ENCODE results near the gene COL27A1. TPM values are rescaled to one million over a fixed set of nuclear protein-coding genes. Genes with fewer than 3 reads are reported as not detected.

The COL27A1 gene
- total and polyA plus RNA-seq, 8 donors, result 9.7 to 109 (median 19.6) TPM

- FAIRE-seq, result no peak
- Histone ChIP-seq H3K4me1 (peaks cover 24 to 42% (median 36%) of the 10 kb centered on the region in 3 donors), H3K4me3 (no peak overlapping the region), H3K9me3 (no peaks in the 10 kb centered on the region), H3K27ac (peak overlapping the region in 1 of 4 donors; percentile 57), H3K36me3 (no peaks in the 10 kb centered on the region), H3K27me3 (no peaks in the 10 kb centered on the region)
- intact Hi-C loops (cut with DNase I), result no loop called here
- 44 to 50% methylated on average over 6 of the region's 6 CpGs for WGBS, 2 donors
- DNase-seq, result peak in 2 of 6 donors; percentile 7
- ATAC-seq, result no peak
- no peak for TF ChIP-seq CTCF (IDR thresholded peaks at IDR 0.05)
Observed at GRCh38 chr9:114177423-114178064, 22.2 kb downstream of the COL27A1 start.

- FAIRE-seq (no peak), ATAC-seq (no peak), DNase-seq (peak in 3 of 6 donors; percentile 8 to 42 (median 13))
- Histone ChIP-seq H3K36me3 (no peaks in the 10 kb centered on the region), H3K4me1 (peaks cover 24 to 42% (median 36%) of the 10 kb centered on the region in 3 donors), H3K4me3 (no peak overlapping the region), H3K27ac (no peak overlapping the region), H3K9me3 (no peaks in the 10 kb centered on the region), H3K27me3 (no peaks in the 10 kb centered on the region)
- no peak for TF ChIP-seq CTCF (IDR thresholded peaks at IDR 0.05)
- WGBS, 2 donors, result 85 to 89% methylated on average over 8 of the region's 8 CpGs
- intact Hi-C loops (cut with DNase I), result no loop called here
Observed at GRCh38 chr9:114178076-114178475, 22.7 kb downstream of the COL27A1 start.

- Histone ChIP-seq H3K27ac (no peak overlapping the region), H3K4me1 (peaks cover 24 to 41% (median 36%) of the 10 kb centered on the region in 3 donors), H3K9me3 (no peaks in the 10 kb centered on the region), H3K36me3 (no peaks in the 10 kb centered on the region), H3K27me3 (no peaks in the 10 kb centered on the region), H3K4me3 (no peak overlapping the region)
- no peak for FAIRE-seq
- peak in 5 of 6 donors; percentile 33 to 56 (median 48) for DNase-seq
- WGBS, 2 donors, result 63 to 67% methylated on average over 10 of the region's 10 CpGs
- intact Hi-C loops (cut with DNase I), result no loop called here
- peak in 3 of 4 donors; percentile 16 to 54 (median 52) for ATAC-seq
- no peak for TF ChIP-seq CTCF (IDR thresholded peaks at IDR 0.05)
Observed at GRCh38 chr9:114178756-114179450, 23.6 kb downstream of the COL27A1 start.

GRCh38 chr9:114179516-114179915, 24.2 kb downstream of the COL27A1 start:
- intact Hi-C loops (cut with DNase I), result no loop called here
- WGBS, 2 donors, result 98 to 100% methylated on average over 2 of the region's 2 CpGs
- ATAC-seq, result no peak
- H3K27me3 ChIP-seq, result no peaks in the 10 kb centered on the region
- peaks cover 21 to 36% (median 33%) of the 10 kb centered on the region in 3 donors for H3K4me1 ChIP-seq
- no peak overlapping the region for H3K4me3 ChIP-seq
- FAIRE-seq, result no peak
- H3K9me3 ChIP-seq, result no peaks in the 10 kb centered on the region
- peak in 1 of 6 donors; percentile 1 for DNase-seq
- H3K27ac ChIP-seq, result no peak overlapping the region
- no peaks in the 10 kb centered on the region for H3K36me3 ChIP-seq
- TF ChIP-seq CTCF (IDR thresholded peaks at IDR 0.05), result no peak
